ENCODE data around the gene ZSWIM6. TPM values are rescaled to one million over a fixed set of nuclear protein-coding genes. Genes with fewer than 3 reads are reported as not detected.

The ZSWIM6 gene
- total RNA-seq, 1 donor from 2014 or later: 12.5 TPM

DNA sequence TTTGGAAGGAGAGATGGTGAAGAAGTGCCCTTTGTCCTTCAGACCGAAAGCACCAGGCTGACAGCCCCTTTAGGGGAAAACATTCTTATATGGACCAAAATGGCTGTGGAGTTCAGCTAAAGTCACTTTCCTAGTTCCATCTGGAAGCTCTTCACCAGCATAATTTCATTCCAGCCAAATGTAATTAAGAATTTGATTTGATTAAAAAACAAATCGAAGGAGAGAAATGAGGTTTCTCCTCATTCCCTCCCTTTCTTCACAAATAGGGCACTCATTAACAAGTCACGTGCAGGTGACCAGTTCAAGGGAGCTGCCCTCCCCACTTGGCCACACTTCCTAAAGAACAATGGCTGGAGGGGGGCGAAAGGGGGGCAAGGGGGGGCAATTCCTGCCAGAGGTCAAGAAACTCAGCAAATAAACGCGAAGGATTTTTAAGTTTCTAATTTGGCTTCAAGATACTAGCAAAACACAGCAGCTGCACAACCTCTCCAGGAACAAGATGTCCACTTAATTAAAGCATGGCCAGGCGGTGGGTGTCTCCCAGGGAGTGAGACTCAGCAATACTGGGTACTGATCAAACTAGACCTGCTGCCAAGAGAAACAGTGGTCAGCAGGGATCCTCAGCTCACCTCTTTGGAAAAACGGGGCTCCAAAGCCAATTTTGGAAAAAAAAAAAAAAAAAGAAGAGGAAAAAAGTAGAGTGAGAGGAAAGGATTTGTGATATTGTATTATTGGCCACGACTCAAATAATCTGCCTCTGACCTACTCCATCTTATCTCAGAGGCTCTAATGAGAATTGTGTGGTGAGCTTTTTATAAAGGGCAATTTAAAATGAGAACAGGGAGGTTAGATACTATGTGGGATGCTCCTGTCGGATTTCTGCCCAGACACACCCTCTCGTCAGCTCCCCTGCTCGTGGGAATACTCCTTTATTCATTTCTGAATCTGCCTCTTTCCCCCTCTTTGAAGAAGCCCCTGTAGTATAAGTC, 254.3 kb downstream of the ZSWIM6 start:
- DNase-seq (ENCODE audit: low spot score): no peak

DNA sequence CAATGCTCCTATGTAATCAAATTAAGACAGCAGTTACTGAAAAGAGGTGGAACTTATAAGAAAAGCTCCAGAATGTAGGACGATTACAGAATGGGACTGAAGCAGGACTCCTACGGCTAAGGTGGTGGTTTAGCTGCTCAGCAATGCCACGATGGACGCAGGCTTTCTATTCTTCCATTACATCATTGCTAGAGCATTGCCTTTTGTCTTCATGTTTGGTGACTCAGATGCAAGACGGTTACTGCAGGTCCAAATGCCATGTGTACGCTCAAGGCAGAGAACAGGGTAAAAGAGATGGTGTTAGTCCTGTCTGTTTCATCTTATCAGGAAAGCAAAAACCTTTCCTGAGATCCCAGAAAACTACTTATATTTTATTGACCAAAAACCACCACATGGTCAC, 255.1 kb downstream of the ZSWIM6 start:
- no peak for DNase-seq (ENCODE audit: low spot score)

DNA sequence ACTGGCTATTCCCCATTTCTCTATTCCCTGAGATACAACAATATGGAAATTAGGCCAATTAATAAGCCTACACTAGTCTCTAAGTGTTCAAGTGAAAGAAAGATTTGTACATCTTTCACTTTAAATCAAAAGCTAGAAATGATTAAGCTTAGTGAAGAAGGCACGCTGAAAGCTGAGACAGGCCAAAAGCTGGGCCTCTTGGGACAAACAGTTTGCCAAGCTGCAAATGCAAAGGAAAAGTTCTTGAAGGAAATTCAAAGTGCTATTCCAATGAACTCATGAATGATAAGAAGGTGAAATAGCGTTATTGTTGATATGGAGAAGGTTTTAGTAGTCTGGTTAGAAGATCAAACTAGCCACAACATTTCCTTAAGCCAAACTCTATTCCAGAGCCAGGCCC, 256.2 kb downstream of the ZSWIM6 start:
- no peak for DNase-seq (ENCODE audit: low spot score)

DNA sequence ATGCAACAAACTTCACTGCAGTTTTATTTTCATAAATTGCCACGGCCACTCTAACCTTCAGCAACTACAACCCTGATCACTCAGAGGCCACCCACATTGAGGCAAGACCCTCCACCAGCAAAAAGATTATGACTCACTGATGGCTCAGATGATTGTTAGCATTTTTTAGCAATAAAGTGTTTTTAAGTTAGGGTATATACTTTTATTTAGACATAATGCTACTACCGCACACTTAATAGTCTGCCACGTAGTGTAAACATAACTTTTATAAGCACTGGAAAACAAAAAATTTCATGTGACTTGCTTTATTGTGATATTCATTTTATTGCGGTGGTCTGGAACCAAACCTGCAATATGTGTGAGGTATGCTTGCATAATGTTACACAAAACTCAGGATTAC, 257.9 kb downstream of the ZSWIM6 start:
- DNase-seq (ENCODE audit: low spot score): no peak

DNA sequence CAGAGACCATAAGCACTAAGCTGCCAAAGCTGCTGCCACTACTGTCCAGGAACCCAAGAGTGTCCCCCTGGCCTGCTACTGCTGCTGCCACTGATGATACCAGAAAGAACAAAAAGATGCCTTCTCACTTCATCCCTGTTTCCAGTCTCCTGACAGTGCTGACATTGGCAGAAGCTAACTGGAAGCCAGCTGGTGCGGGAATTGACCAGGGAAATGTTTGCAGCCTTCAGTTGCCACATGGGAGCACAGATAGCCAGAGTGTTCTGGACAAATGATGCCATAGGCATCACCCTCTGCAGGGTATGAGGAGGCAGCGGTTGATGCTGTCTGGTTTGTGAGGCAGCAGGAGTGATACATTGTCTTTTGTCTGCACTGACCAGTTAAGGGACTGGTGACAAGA, 258.4 kb downstream of the ZSWIM6 start:
- no peak for DNase-seq (ENCODE audit: low spot score)

DNA sequence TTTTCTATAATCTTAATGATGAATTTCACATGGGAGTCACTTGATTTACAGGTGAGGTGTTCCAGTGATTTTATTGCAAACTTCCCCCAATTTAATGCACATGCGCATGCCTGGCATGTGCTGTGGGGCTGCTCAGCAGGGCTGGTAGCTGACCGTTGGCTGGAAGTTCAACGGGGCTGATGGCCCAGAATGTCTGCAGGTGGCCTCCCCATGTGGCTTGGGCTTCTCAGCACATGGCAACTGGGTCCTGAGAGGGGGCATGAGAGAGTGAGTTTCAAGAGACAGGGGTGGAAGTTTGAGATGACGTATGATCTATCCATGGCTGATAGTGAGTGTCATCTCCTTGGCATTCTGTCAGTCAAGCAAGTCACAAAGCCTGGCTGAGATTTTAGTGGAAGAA, 259.8 kb downstream of the ZSWIM6 start:
- DNase-seq (ENCODE audit: low spot score): no peak

DNA sequence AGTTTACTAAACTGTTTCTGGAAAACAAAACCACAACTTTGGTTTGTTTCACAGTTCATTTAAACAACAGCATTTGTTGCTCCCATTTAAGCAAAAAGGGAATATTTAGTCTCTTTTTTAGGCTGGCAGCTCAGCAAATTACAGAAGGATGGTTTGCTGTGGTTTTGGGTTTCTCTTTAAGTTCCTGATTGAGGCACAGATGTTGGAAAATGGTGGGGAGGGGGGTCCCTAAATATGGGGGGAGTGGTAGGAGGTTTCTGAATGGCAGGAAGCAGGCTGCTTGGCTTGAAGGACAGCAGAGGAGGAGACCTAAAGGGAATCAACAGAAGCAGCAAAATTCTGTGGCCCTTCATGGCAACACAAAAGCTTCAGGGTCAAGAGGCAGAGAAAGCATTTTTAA, 263.4 kb downstream of the ZSWIM6 start:
- no peak for DNase-seq (ENCODE audit: low spot score)

Other genes starting within 250 kb of the ZSWIM6 start
- gene SMIM15, start 169.8 kb upstream of the ZSWIM6 start, total RNA-seq: 41.1 TPM